Fibroblast of lung (primary cell): ENCODE measurements around the gene CENPP. TPM values are rescaled to one million over a fixed set of nuclear protein-coding genes. Genes with fewer than 3 reads are reported as not detected.

Source experiments
- DNase-seq, 2 donors: peaks; one replicate each; pipeline versions ENCODE4 v3.0.0 to v3.0.0-alpha.2; 2010; ENCODE audit warnings: low read depth in 2 of 2
- H2AFZ ChIP-seq: 2 replicates; pipeline ENCODE4 v1.5.1; 2012; ENCODE audit warnings: low read length, control low read depth, inconsistent platforms
- H3K27ac ChIP-seq: 2 replicates; pipeline ENCODE4 v1.5.1; 2011; ENCODE audit warnings: low read length, control low read depth; ENCODE audit not compliant: insufficient read depth
- H3K27me3 ChIP-seq: 2 replicates; pipeline ENCODE4 v1.5.1; 2011; ENCODE audit warnings: mild to moderate bottlenecking, low read length; ENCODE audit not compliant: control insufficient read depth, insufficient read depth
- H3K36me3 ChIP-seq: 2 replicates; pipeline ENCODE4 v1.5.1; 2011; ENCODE audit warnings: low read length; ENCODE audit not compliant: control insufficient read depth, insufficient read depth
- H3K4me1 ChIP-seq: 2 replicates; pipeline ENCODE4 v1.5.1; 2011; ENCODE audit warnings: low read length; ENCODE audit not compliant: control insufficient read depth, insufficient read depth; ENCODE audit errors: extremely low read depth
- H3K4me2 ChIP-seq: 2 replicates; pipeline ENCODE4 v1.5.1; 2011; ENCODE audit warnings: low read length, control low read depth; ENCODE audit not compliant: insufficient read depth; ENCODE audit errors: extremely low read depth
- H3K4me3 ChIP-seq, 4 experiments: fragments of 200-600 bp in 1 of 4; sonication (generic) in 1 of 4; replicated peaks in 1 of 4; 2 replicates each; pipeline ENCODE4 v1.5.1; 2011 to 2016; ENCODE audit warnings: low read length in 4 of 4, low read depth in 3 of 4, mild to moderate bottlenecking in 3 of 4, control low read depth in 2 of 4, inconsistent platforms in 1 of 4, mixed read lengths in 1 of 4; ENCODE audit not compliant: insufficient read depth in 1 of 4; ENCODE audit errors: control extremely low read depth in 1 of 4
- H3K79me2 ChIP-seq: 2 replicates; pipeline ENCODE4 v1.5.1; 2012; ENCODE audit warnings: mild to moderate bottlenecking, low read length, inconsistent platforms; ENCODE audit not compliant: control insufficient read depth, insufficient read depth
- H3K9ac ChIP-seq: 2 replicates; pipeline ENCODE4 v1.5.1; 2011; ENCODE audit warnings: mild to moderate bottlenecking, low read length, control low read depth; ENCODE audit not compliant: insufficient read depth
- H3K9me3 ChIP-seq: 2 replicates; pipeline ENCODE4 v1.5.1; 2012; ENCODE audit warnings: low read depth, low read length; ENCODE audit not compliant: control insufficient read depth, insufficient read depth
- H4K20me1 ChIP-seq: 2 replicates; pipeline ENCODE4 v1.5.1; 2011; ENCODE audit warnings: low read length; ENCODE audit not compliant: control insufficient read depth, insufficient read depth; ENCODE audit errors: extremely low read depth
- CTCF ChIP-seq, 2 donors: IDR thresholded peaks in 1 of 2; conservative IDR thresholded peaks in 1 of 2; 1 replicate in 1 of 2; 2 replicates in 1 of 2; pipeline ENCODE4 v1.5.1; 2011 to 2012; ENCODE audit warnings: low read length in 2 of 2, control low read depth in 1 of 2, inconsistent platforms in 1 of 2, low read depth in 1 of 2, mild to moderate bottlenecking in 1 of 2
- EZH2 ChIP-seq: IDR thresholded peaks from 2 replicates; pipeline ENCODE4 v1.5.1; 2012; ENCODE audit warnings: low read length, control low read depth, mild to moderate bottlenecking; ENCODE audit errors: missing control alignments
- polyA plus RNA-seq, 2 donors: library from polyadenylated mRNA; depleted of rRNA in 1 of 2; stranded (reverse) in 1 of 2; unstranded in 1 of 2; fragments of >200 nt; gene quantifications; 2 replicates each; pipeline ENCODE4 v1.2.1, GENCODE V29; 2011 to 2012; ENCODE audit warnings: missing spikeins in 1 of 2
- total RNA-seq: library from RNA; depleted of rRNA; stranded (reverse); fragments of >200 nt; gene quantifications from 2 replicates; pipeline ENCODE4 v1.2.1, GENCODE V29; 2014

The CENPP gene
- total and polyA plus RNA-seq, 2 donors (not counting 1 experiment from before 2014, with no cell fraction given) = 1.7 to 2.4 TPM

- H3K4me2 ChIP-seq = peak overlapping the region; percentile 73
- peaks cover 5% of the 10 kb centered on the region for H3K4me1 ChIP-seq
- H3K36me3 ChIP-seq = peaks cover 4% of the 10 kb centered on the region
- DNase-seq = peak in 1 of 2 donors; percentile 16
- no peak for TF ChIP-seq EZH2
- no peak for TF ChIP-seq CTCF (conservative IDR thresholded peaks at IDR 0.05 in 1 of 2, IDR thresholded peaks at IDR 0.05 in 1 of 2; ENCODE audit: low read depth in 1 of 2, low read length in 2 of 2)
- H3K27me3 ChIP-seq = no peaks in the 10 kb centered on the region
- H3K9me3 ChIP-seq = no peaks in the 10 kb centered on the region
- peak overlapping the region; percentile 95 for H3K27ac ChIP-seq
- H3K9ac ChIP-seq = peak overlapping the region; percentile 94
- H4K20me1 ChIP-seq = no peaks in the 10 kb centered on the region
- H2AFZ ChIP-seq = peak overlapping the region; percentile 55
- H3K79me2 ChIP-seq = peaks cover 46% of the 10 kb centered on the region
- H3K4me3 ChIP-seq = peak overlapping the region; percentile 52 to 90 (median 75)
These were observed 343.8 kb downstream of the CENPP start for GRCh38 chr9:92669527-92669889.

Other genes starting within 250 kb of the CENPP start
- 122 and 138 TPM in 2 replicates for gene SPTLC1, start 210.5 kb upstream of the CENPP start, total RNA-seq
- gene SPTLC1, start 210.5 kb upstream of the CENPP start, polyA plus RNA-seq = 86.2 and 97.8 TPM in 2 replicates
- gene IARS1, start 32.3 kb upstream of the CENPP start, total RNA-seq = 538 and 595 TPM in 2 replicates
- 88.4 and 100 TPM in 2 replicates for gene IARS1, start 32.3 kb upstream of the CENPP start, polyA plus RNA-seq
- 27.2 and 28.6 TPM in 2 replicates for gene NOL8, start 603 bp upstream of the CENPP start, total RNA-seq
- gene NOL8, start 603 bp upstream of the CENPP start, polyA plus RNA-seq = 20.0 and 20.5 TPM in 2 replicates
- gene OGN, start 78.6 kb downstream of the CENPP start, total RNA-seq = 1.3 and 6.2 TPM in 2 replicates
- gene OGN, start 78.6 kb downstream of the CENPP start, polyA plus RNA-seq = 1.2 and 4.4 TPM in 2 replicates
- under 0.01 and 0.17 TPM in 2 replicates for gene OMD, start 98.5 kb downstream of the CENPP start, total RNA-seq
- gene OMD, start 98.5 kb downstream of the CENPP start, polyA plus RNA-seq = 0.07 TPM in 2 replicates
- gene ASPN, start 156.6 kb downstream of the CENPP start, total RNA-seq = 10.4 and 10.5 TPM in 2 replicates
- gene ASPN, start 156.6 kb downstream of the CENPP start, polyA plus RNA-seq = 4.1 and 5.5 TPM in 2 replicates
- 6.8 and 10.0 TPM in 2 replicates for gene ECM2, start 210.0 kb downstream of the CENPP start, total RNA-seq
- gene ECM2, start 210.0 kb downstream of the CENPP start, polyA plus RNA-seq = 2.3 and 17.2 TPM in 2 replicates